IPS DF 4.7 (cell line): ENCODE data around the gene SMYD3.
"Not testable (repeated sequence)": the region's sequence is repeated elsewhere in the genome, so short reads cannot be mapped to it uniquely, and the experiment has no call there.

Experiments used
- DNase-seq: peaks from one replicate; pipeline ENCODE4 v3.0.0-alpha.2; 2013; ENCODE audit warnings: low spot score; ENCODE audit errors: extremely low read depth

SMYD3 gene

DNA sequence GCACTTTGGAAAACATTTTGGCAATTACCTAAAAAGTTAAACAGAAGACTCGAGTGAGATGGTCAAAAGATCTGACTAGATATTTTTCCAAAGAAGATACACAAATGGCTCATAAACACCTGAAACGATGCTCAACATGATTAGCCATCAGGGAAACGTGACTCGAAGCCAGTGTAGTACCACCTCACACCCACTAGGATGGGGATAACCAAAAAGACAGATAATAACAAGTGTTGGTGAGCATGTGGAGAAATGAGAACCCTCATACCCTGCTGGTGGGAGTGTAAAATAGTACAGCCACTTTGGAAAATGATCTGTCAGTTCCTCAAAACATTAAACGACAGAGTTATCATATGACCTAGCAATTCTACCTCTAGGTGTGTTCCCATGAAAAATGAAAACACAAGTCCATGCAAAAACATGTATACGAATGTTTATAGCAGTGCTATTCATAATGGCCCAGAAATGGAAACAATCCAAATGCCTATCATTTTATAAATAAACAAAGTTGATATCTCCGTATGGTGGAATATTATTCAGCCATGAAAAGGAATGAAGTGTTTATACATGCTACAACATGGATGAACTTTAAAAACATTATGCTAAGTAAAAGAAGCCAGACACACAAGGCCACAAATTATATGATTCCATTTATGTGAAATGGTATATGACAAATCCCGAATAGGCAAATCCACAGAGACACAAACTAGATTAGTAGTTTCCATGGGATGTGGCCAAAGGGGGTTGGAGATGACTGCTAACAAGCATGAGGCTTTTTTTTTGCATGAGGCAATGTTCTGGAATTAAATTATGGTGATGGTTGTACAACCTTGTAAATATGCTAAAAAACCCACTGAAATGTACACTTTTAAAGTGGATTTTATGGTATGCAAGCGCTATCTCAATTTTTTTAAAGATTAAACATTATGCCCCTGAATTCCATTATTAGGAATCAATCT lies 727.0 kb downstream of the SMYD3 start:
- no peak for DNase-seq

DNA sequence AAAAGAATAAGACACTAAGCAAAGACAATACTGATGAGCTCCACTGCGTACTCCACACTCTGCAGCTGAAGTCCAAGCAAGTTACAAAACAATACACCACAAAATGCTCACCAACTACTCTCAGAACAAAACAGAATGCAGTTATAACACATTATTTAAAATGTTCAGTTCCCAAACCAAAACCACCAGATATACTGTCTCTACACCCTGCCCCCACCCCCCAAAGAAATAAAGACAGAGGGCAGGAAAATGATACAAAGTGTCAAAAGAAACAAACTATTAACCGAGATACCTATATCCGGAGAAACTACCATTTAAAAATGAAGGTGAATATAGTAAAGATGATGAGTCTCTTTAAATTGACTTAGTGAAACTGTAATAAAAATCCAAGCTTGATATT lies 729.3 kb downstream of the SMYD3 start:
- DNase-seq: no peak

DNA sequence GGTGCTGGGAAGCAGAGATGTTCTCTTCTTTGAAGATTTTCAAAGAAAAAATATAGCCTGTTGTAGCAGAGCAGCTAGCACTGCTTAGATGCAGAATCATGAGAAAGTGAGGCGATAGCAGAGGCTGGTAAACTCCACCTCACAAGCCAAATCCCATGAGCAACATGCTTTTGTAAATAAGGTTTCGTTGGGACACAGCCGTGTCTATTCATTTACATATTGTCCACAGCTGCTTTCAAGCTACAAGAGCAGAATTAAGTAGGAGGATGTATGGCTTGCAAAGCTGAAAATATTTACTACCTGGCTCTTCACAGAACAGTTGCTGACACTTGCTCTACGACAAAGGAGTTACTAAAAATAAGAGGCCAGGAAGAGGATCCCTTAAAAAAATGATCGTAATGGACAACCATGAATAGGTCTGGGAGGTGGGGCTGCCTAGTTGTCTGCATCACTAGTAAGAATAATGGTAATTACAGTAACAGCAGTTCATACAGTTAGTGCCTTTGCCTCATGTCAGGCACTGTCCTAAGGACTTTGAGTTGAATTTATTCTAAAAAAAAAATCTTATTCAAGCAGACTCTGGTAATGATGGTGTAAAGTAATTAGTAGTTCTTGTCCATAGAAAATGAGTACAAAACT lies 730.3 kb downstream of the SMYD3 start:
- DNase-seq: no peak

DNA sequence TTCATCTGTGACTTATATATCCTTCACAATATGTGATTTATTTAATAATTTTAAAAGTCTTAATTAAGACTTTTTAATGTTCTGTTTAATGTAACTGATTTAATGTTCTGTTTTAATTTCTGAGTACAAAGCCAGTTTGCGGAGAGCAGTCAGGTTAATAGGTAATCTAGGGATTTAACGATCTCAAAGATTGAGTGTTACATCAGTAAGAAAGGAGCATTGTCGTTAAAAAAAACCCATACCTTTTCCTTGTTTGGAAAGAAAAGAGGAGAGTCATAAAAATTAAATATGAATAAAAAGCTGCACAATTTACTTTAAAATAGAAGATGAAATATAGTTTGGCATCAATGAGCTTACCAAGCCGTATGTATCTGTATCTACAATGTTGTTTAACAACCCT lies 730.9 kb downstream of the SMYD3 start:
- DNase-seq: no peak

DNA sequence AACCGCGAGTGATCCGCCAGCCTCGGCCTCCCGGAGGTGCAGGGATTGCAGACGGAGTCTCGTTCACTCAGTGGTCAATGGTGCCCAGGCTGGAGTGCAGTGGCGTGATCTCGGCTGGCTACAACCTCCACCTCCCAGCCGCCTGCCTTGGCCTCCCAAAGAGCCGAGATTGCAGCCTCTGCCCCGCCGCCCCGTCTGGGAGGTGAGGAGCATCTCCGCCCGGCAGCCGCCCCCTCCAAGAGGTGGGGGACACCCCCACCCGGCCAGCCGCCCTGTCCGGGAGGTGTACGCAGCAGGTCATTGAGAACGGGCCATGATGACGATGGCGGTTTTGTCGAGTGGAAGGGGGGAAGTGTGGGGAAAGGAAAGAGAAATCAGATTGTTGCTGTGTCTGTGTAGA lies 732.1 kb downstream of the SMYD3 start:
- not testable (repeated sequence) for DNase-seq

DNA sequence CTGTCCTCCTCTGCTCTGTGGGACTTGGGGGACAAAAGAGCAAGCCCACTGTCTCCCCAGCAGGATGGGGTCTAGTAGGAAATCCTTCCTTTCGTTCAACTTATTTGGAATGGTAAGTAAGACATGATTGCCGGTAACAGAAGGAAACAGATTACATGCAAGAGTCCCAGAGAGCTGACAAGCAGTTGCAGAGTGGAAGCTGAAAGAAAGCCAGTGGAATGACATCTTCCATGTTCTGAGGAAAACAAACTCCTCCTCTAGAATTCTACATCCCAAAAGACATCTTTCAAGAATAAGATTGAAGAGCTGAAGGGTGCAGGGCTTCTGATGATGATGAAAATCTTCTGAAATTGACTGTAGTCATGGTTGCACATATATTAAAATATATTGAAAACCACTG lies 732.9 kb downstream of the SMYD3 start:
- DNase-seq: no peak

DNA sequence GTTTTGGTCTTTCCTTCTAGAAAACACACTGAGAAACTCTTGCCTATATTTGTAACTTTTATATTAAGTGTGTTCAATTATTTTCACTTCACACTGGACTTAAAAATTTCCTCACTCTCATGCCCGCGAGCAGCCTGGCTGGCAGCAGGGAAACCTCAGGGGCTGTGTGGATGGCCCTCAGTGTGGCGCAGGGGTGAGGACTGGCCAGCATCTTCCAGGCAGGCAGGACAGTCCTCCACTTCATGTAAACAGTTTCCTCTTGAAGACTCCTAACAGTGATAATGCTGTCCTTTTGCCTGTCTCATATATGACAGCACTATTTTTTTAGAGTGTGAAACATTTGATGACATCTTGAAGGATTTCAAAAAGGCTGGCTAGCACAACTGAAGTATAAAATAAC lies 733.7 kb downstream of the SMYD3 start:
- no peak for DNase-seq

DNA sequence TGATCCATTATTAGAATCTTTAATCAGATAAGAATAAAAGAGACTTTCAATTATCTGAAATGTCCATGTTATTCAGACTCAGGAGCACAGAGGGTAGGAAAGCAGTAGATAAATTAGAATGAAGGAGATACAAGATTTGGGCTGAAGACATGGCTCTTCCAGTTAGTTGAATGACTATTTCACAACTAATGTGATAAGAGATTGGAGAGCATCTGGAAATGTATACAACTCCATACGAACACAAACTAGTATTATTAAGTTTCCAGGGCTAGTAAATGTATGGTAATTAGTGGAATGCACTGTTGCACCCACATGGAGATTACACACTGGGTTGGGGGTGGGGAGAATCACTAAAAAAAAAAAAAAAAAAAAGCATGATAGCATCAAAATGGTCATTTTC lies 734.3 kb downstream of the SMYD3 start:
- DNase-seq: no peak

DNA sequence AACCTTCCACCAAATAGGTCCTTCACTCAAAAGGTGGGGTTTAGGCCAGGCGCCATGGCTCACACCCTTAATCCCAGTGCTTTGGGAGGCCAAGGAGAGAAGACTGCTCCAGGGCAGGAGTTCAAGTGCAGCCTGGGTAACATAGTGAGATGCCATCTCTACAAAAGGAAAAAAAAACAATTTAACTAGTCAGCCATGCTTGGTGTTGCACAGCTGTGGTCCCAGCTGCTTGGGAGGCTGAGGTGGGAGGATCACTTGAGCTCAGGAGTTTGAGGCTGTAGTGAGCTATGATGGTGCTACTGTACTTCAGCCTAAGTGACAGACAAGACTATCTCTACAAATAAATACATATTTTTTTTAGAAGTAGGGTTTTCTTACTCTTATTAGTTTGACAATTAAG lies 734.8 kb downstream of the SMYD3 start:
- no peak for DNase-seq

DNA sequence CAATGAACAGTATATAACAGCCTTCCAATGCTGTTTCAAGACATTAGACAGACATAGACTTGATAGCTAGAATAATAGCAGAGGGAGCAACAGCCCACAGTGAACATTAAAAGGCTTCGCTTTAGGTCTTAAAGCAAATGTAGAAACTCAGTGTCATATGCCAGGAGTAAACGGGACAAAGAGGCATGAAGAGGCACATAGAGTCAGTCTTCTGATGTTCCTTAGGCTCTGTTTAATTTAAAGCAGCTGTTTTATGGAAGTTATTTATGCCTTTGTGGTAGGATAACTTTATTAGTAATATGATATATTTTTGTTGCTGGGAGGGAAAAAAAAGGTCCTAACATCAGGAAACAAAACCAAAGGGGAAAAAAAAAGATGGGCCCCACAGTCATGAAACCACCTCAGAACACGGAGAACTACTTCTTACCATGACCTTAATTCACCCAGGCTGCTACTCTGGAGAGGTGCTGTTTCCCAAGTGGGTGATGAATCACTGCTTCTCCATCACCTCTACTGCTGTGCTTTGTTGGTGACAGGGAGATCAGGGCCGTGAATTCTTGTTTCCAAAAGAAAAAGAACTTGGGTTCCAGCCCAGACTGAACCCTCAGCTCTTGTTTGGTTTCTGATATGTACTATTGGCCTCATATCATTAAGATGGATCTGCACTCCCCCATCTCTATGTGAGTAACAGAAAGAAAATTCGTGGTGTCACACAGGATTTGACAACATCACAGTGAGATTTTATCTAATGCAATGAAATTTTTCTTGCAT lies 735.4 kb downstream of the SMYD3 start:
- no peak for DNase-seq

DNA sequence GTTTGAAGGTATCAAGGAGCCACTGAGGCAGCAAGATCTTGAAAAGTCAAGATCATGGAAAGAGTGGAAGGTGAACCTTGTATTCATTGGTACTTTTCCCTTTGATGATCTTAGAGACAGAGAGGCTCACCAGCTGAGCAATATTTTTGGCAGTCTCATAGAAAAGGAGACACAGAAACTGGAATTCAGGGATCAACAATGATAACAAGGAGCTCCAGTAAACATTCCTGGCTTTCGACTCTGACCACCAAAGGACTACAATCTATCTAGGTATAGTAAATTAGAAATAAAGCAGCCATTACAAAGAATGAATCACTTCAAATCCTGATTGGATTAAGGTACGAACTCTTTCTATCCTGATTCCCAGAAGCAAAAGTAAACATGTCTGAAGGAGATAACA lies 736.9 kb downstream of the SMYD3 start:
- no peak for DNase-seq

DNA sequence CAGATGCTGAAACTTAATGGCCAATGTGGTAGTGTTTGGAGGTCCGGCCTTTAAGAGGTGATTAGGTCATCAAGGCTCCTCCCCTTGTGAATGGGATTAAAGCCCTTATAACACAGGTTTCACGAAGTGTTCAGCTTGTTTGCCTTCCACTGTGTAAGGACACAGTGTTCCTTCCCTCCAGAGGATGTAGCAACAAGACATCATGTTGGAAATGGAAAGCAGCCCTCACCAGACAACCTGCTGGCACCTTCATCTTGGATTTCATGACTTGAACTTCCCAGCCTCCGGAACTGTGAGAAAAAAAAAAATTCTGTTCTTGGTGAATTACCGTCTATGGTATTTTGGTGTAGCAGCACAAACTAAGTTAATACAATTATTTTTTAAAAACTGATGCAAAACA lies 738.5 kb downstream of the SMYD3 start:
- no peak for DNase-seq

DNA sequence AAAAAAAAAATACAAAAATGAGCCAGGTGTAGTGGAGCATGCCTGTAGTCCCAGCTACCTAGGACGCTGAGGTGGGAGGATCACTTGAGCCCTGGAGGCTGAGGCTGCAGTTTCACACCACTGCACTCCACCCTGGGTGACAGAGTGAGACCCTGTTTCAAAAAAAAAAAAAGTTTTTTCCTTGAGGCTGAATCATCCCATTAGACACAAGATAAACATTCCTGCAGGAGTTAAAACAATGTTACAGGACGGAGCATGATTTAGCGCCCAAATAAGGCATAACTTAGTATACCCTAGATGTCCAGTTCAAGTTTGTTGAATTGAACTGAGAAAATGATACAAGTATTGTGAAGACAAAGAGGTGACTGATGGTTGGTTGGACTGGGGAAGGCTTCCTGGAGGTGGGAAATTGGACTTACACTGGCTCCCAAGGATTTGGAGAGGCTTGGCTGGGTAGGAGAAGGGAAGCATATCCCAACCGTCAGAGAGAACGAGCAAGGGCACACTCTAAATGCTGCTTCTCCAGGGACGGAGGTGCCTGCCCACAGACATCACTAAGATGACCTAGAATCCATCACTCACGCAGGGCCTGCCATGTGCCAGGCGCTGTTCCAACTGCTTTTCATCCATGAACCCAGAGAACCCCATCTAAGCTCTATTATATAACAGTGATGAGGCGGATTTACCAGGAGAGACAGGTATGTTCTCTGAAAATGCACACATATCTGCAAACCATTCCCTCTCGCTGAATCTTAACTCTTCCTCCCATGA lies 741.7 kb downstream of the SMYD3 start:
- no peak for DNase-seq

DNA sequence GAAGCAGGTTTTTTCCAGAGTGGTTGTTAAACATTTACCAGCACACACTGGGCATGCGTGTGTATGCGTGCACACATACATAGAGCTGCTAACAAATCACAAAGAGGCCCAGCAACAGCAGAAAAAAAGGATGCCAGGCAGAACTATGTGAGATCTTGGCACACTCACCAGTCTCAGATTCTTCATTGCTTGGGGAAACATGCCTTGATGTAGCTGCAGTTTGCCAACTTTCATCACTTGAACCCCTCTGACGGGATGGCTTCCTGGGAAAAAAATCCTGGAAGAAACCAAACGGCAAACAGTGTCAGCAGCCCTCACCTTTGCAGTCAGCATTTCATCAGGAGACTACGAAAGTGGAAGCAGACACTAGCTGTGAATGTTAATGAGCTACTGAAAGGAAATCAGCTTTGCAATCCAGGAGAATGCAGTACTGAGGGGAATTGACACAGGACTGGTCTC lies 743.2 kb downstream of the SMYD3 start:
- DNase-seq: no peak

DNA sequence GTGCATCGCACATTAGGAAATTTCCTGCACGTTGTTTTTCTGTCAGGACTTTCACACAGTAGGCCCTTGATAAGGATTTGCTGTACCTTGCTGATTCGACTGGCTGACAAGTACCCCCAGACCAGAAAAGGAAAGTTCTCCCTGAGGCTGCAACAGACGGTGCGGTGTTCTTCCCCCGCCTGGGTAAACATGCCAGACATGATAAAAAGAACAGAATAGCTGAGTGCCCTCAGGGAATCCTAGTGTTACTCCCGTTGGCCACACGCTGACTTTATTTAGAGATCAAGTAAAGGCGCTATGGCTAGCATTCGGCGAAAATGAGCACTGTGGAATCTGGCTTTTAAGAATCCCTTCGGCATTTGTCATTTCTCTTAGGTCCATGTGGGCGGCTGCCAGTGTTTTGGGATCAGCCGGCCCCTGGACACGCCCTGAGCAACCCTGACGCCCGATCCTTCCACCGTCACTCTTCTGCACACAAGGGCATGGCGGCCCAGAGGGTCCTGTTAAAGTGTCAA lies 744.6 kb downstream of the SMYD3 start:
- DNase-seq: no peak

DNA sequence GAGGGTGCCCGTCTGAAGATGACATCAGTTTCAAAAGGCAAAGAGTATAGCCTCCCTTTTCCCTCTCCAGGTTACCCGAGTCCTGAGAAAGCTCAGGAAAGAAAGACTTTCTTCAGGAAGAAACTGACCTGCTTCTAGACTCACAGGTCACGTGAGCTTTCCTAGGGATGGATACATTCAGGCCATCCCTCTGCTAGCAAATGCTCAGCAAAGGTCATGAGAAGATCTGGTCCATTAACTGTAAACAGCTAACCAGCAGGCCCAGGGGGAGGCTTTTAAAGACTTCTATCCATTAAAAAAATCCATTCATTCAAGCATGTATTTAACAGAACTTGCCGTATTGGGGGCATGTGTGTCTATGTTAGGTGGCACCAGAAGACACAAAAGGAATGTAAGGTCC lies 746.8 kb downstream of the SMYD3 start:
- DNase-seq: no peak

DNA sequence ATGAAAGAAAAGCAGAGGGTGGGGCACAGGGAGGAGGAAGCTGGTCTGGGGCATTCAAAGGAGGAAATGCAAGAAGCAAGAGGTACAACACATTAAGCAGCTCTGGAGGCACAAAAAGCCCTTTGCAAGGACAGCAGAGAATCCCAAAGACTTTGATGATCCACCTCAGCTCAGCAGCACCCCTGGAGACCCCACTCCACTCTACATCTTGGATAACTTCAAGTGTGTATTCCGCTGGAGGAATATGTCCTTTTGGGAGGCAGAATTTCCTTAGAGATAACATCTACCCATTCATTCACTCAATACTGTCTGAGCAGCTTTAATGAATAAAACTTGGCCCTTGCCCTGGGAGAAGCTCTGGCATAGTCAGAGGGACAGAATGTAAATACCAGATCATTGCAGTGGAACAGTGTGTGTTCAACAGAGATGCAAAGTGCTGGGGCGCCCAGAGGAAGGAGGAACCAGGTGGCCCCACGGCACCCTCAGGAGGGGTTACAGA lies 752.6 kb downstream of the SMYD3 start:
- DNase-seq: no peak

DNA sequence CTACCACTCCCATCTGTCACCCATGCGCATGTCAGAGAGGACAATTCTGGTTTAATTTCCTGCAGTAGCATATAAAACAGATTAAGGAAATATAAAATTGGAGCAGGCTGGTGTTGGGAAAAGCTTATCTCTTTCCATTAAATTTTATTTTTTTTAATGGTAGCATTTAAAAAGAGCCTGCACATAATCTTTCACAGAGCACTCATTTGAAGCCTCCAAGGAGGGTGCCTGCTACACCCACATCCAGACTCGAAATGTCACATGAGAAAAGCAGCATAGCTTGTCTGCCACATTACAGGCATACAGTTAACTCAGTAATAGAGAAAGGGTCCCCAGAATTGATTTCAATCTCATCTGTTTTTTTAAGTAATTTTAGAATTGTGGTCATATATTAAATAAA lies 753.3 kb downstream of the SMYD3 start:
- no peak for DNase-seq

DNA sequence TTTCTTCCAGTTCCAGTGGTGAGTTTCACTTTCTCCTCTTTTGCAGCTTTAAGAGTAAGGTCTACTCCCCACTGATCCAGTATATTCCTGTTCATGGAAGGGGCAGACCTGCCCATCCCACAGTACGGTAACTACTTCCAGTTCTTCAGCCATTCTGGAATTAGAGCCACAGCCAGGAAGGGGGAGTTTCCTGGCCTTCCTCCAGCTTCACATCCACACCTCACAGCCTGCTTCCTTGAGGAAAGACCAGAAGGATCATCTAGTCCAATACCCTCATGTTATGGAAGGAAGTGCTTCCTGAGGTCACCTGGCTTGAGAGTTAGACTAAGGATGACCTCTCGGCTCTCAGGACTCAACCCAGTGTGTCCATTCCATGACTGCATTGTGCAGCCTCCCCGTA lies 754.5 kb downstream of the SMYD3 start:
- no peak for DNase-seq

DNA sequence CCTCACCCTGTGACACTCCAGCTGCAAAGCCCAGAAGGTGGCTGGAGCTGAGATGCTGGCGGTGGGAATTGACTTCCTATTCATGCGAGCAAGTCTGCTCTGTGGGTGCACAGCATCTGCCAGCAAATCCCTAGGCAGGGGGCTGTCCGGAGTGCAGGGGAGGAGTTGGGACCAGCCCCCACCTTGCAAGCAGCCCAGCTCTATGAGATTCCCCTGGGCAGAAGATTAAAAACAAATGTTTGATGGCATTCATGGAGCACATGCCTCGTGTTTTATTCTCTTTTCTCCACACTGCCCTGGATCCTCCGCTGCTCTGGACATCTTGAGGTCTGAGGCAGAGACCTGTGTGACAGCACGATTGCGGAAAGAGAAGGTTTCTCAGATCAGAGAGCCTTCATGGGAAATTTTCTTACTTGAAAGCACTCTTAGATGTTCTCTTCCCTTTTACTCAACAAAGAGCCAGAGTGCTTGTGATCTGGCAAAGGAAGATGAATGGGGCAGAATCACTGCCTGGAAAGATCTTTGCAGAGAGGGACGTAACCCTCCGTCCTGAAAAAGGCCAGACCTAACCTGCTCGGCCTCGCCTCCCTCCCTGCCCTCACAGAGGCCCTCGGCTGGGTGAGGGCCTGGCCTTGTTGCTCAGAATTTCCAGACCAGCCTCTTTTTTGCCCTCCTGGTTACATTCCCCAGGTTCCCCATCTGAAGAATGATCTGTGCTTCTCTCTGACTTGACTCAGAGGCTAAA lies 755.2 kb downstream of the SMYD3 start:
- no peak for DNase-seq
